Stimulated activated CD4-positive, alpha-beta T cell treated with anti-CD3 and anti-CD28 coated beads, TNF-alpha, amount 100 ng/mL, for 48 hours (primary cell): Measurements from ENCODE around the gene ACBD6.
"Not testable (repeated sequence)": the region's sequence is repeated elsewhere in the genome, so short reads cannot be mapped to it uniquely, and the experiment has no call there.

Experiments
- DNase-seq, 3 donors: peaks; one replicate each; pipeline ENCODE4 v3.0.0-alpha.2; 2020; ENCODE audit warnings: low read depth in 3 of 3

Gene ACBD6

DNA sequence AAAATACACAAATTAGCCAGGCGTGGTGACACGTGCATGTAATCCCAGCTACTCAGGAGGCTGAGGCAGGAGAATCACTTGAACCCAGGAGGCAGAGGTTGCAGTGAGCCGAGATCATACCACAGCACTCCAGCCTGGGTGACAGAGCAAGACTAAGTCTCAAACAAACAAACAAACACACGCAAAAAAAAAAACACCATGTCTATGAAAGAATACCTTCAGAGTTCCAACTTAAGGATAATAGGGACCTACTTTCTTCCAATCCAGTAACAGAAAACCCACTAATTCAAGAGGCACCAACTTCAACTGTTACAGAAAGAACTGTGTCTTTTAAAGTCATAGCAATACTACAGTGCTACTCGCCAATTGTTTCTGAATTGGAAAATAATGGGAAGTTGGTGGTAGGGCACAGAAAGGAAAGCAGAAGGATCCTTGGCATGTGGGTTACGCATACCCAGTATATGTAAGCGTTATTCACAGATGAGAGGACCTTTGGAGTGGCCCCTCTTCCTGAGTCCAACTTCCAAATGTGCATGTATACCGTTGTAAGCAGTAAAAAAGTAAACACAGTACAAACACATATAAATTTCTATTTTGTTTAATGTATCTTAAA lies 87.0 kb downstream of the ACBD6 start:
- no peak for DNase-seq

DNA sequence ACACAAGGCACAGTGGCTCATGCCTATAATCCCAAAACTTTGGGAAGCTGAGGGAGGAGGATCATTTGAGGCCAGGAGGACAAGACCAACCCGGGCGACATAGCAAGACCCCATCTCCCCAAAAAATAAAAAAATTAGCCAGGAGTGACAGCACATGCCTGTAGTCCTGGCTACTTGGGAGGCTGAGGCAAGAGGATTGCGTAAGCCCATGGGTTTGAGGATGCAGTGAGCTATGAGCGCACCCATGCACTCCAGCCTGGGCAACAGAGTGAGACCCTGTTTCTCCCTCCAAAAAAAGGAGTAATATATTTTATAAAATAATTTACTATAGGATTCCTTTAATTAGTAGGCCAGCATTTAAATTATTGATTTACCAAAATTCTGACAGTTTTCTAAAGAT lies 89.8 kb downstream of the ACBD6 start:
- no peak for DNase-seq

GRCh38 chr1:180408128-180408527 lies 94.2 kb downstream of the ACBD6 start:
- not testable (repeated sequence) for DNase-seq

- no peak for DNase-seq
Measured at GRCh38 chr1:180407051-180407450, 95.3 kb downstream of the ACBD6 start.

DNA sequence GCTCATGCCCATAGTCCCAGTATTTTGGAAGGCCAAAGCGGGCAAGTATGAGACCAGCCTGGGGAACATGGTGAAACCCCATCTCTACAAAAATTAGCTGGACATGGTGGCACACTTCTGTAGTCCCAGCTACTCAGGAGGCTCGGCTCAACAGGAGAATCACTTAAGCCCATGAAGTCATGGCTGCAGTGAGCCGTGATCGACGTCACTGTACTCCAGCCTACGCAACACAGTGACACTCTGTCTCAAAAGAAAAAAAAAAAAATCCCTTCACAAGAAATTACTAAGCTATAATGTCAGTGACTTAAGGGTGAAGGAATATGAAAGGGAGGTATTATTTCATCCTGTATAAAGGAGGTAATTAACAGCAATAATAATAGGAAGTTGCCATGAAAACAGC lies 99.8 kb downstream of the ACBD6 start:
- DNase-seq = no peak

DNA sequence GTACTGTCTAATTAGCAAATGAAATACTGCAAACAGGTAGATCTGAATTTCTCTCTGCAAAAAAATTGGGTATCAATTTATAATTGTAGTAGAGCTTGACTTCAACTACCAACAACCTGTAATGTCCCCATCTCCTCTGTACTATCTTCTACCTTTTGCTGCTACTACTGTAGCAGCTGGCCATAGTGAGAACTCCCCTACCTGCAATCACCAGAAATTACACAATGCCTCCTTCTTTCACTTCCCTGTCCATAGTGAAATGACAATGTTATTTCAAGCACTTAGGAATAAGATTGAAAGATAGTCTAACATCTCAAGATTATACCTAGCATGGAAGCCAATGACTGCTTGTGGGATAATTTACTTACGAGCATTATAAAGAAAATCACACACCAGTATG lies 100.4 kb downstream of the ACBD6 start:
- no peak for DNase-seq

- no peak for DNase-seq
Measured at GRCh38 chr1:180397175-180397574, 105.2 kb downstream of the ACBD6 start.

DNA sequence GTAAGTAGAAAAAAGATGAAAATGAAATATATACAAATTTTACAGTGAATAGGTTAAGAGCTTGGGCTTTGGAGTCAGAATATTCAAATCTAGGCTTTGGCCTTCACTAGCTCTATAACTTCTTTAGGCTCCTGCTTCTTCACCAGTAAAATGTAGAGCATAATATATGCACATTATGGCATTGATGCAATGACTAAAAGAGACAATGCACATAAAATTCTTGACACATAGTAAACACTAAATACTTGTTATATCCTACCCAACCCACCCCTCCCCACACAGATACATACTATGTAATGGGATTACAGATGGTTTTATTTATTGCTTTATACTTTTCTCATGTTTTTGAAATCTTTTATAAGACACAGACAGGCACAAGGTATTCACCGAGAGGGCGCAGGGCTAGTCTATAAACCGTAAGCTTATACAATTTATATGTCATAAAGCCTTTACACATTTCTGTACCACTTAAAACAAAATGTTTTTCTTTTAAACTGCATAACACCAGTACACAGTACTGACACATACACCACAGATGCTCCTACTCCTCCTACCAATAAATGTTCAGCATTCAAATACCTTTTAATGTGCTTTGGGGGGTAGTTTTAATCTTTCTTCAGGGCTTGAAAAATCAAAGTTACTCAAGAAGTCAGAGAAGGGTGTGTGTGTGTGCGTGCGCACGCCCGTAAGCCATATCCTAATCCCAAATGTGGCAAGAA lies 109.8 kb downstream of the ACBD6 start:
- no peak for DNase-seq

DNA sequence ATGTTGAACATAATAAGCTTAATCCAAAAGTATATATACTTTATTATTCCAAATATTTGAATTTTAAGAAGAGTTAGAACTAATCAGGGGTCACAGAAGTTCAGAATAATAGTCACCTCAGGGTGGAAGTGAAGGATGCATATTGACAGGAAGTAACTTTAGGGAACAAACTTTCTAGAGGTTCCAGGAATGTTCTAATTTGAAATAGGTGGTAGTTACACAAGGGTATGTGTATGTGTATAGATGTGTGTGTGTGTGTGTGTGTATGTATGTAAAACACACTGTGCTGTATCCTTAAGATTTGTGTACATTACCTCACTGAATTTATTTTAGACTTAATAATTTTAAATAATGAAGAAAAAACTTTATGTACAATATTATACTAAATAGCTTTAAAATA lies 110.4 kb downstream of the ACBD6 start:
- DNase-seq = no peak

- no peak for DNase-seq
Measured at GRCh38 chr1:180387413-180387812, 115.0 kb downstream of the ACBD6 start.

GRCh38 chr1:180386745-180387367 lies 115.5 kb downstream of the ACBD6 start:
- DNase-seq = no peak

- DNase-seq = no peak
Measured at GRCh38 chr1:180385144-180385543, 117.2 kb downstream of the ACBD6 start.

DNA sequence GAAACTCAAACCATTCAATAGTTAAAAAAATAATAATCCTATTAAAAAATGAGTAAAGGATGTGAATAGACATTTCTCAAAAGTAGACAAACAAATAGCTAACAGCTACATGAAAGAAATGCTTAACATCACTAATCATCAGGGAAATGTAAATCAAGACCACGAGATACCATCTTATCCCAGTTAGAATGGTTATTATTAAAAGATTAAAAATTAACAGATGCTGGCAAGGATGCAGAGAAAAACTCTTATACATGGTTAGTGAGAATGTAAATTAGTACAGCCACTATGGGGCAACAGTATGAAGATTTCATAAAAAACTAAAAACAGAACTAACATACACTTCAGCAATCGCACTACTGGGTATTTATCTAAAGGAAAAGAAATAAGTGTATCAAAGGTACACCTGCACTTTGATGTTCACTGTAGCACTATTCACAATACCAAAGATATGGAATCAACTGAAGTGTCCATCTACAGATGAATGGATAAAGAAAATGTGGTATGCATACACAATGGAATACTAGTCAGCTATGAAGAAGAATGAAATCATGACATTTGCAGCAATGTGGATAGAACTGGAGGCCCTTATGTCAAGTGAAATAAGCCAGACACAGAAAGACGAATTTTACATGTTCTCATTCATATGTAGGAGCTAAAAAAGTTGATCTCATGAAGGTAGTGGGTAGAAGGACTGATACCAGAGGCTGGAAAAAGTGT lies 117.9 kb downstream of the ACBD6 start:
- DNase-seq = no peak

GRCh38 chr1:180382326-180383115 lies 119.9 kb downstream of the ACBD6 start:
- DNase-seq = no peak

GRCh38 chr1:180381184-180381580 lies 121.2 kb downstream of the ACBD6 start:
- no peak for DNase-seq

GRCh38 chr1:180380259-180381183 lies 121.9 kb downstream of the ACBD6 start:
- no peak for DNase-seq

DNA sequence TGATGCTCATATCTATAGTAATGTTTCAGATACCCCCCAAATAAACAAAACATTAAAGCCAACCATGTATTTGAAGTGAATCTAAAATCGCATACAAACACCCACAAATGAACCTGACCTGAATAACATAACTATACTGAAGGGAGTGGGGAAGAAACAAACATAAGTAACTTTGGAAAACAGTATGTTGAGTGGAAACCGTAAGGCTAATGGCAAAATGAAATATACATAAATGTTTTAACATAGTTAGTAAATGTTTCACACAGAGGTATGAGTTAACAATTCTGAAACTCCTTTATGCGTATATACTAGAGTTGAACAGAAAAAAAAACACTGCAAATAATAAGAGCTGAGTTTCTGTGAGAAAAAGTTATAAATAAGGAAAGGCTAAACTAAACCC lies 125.6 kb downstream of the ACBD6 start:
- no peak for DNase-seq

DNA sequence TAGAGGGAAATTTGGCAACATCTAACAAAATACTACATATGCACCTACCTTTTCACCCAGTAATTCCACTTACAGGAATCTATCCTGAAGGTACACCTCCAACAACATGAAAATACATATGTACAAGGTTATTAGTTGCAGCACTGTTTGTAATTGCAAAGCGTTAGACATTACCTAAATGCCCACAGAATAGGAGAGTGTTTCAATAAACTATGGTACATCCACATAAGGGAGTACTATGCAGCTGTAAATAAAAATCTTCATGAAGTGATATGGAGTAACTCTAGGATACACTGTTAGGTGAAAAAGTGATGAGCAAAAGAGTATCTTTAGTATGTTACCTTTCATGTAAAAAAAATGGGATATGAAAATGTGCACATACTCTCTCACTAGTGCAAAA lies 126.1 kb downstream of the ACBD6 start:
- DNase-seq = no peak

DNA sequence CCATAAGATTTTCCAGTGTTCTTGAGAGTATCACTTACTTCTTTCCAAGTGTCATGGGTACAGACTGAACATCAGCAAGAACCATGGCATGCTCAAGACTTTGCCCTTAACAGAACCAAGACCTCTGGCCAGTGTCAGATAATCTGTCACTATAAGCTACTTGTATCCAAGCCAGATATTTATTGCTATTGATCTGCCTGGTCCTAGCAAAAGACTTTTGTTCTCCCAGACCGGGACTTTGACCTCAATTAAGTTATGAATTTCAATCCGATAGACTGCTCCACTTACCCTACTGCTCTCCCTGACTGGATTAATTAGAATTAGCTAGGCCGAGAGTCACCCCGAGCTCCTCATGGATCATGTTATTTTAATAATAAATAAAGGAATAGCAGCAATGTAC lies 129.6 kb downstream of the ACBD6 start:
- DNase-seq = no peak

DNA sequence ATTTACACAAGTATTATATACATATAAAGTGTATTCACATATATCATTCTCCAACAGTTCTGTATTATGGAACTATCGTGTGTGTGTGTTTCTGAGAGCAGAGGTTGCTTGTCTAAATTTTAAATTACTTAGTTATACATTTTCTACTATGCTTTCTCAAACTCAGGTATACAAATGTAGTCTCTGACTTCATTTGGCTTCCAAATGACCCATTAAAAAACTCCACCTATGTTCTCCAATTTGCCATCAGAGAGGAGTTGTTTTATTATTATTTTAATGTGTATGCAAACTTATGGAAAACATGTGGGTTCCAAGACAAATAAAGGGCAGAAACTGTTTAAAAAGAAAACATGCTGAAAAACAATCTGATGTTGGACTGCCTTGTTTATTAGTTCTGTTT lies 131.8 kb downstream of the ACBD6 start:
- no peak for DNase-seq

- DNase-seq = no peak
Measured at GRCh38 chr1:180370188-180370587, 132.2 kb downstream of the ACBD6 start.
